Activated naive CD8-positive, alpha-beta T cell treated with anti-CD3 and anti-CD28 coated beads, Interleukin-2, amount 50 U/mL, for 24 hours (primary cell): ENCODE measurements around the gene KATNA1.
A peak's percentile ranks its signal among the peaks of the same experiment; 100 is the strongest.

ENCODE experiments used
- ATAC-seq: fragments of 150-1000 bp; cut with Tn5 transposase; one replicate; pipeline ENCODE4 v1.10.0; 2021
- DNase-seq: peaks from one replicate; pipeline ENCODE4 v3.0.0; 2021
- H3K27ac Mint-ChIP-seq: one replicate; pipeline ENCODE4 v1.8.0; 2021; ENCODE audit warnings: mild to moderate bottlenecking, mixed read lengths
- H3K27me3 Mint-ChIP-seq: one replicate; pipeline ENCODE4 v1.8.0; 2021; ENCODE audit warnings: mixed read lengths
- H3K36me3 Mint-ChIP-seq: one replicate; pipeline ENCODE4 v1.8.0; 2021; ENCODE audit warnings: low read depth, mixed read lengths
- H3K4me1 Mint-ChIP-seq: one replicate; pipeline ENCODE4 v1.8.0; 2021; ENCODE audit warnings: mixed read lengths
- H3K4me3 Mint-ChIP-seq: one replicate; pipeline ENCODE4 v1.8.0; 2021; ENCODE audit warnings: mild to moderate bottlenecking, moderate library complexity, mixed read lengths
- H3K9me3 Mint-ChIP-seq: one replicate; pipeline ENCODE4 v1.8.0; 2021; ENCODE audit warnings: mixed read lengths

The KATNA1 gene

DNA sequence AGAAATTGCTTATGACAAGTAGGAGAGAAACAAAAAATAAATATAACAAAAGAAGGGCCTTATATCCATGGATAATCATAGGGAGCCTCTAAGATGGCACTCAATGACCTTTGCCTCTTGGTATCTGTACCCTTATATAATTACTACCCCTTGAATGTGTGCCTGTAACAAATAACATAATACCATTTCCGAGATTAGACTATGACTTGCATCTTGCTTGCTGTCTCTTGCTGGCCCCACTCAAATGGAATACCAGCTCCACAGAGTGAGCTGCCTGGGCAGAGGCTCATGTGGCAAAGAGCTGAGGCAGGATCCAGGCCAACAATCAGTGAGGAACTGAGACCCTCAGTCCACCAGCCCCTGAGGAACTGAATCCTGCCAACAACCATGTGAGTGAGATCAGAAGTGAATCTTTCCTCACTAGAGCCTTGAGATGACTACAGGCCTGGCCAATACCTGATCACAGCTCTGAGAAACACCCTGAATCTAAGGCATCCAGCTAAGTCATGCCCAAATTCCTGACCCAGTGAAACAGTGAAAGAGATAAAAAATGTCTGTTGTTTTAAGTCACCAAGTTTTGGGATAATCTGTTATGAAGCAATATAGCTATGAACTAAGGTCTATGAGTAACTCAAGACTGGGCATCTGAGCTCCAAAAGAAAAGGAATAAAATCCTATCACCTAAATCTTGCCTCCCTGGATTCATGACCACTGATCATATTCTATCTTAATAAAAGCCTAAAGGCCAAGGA lies 5.5 kb downstream of the KATNA1 start:
- ATAC-seq, result no peak
- Mint-ChIP-seq H3K9me3 (no peaks in the 10 kb centered on the region), H3K27me3 (no peaks in the 10 kb centered on the region), H3K4me3 (no peak overlapping the region), H3K27ac (no peak overlapping the region), H3K4me1 (peaks cover 22% of the 10 kb centered on the region), H3K36me3 (peaks cover 10% of the 10 kb centered on the region)
- DNase-seq, result no peak

DNA sequence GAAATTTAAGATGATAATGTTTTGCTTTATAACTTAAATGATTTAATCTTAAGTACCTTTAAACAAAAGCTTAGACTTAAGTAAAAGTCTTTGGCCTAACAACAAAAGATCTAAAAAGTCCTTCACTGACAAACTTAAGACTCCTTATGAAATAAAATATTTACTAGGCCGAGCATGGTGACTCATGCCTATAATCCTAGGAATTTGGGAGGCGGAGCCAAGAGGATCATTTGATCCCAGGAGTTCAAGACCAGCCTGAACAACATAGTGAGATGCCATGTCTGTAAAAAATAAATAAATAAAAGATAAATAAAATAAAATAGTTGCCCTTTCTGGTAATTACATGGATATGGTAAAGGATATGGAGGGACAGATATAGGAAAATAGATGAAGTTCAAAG lies 12.4 kb downstream of the KATNA1 start:
- H3K36me3 Mint-ChIP-seq, result peaks cover 14% of the 10 kb centered on the region
- DNase-seq (no peak), ATAC-seq (no peak)
- H3K4me1 Mint-ChIP-seq, result no peaks in the 10 kb centered on the region
- no peak overlapping the region for H3K27ac Mint-ChIP-seq
- H3K4me3 Mint-ChIP-seq, result no peak overlapping the region
- H3K27me3 Mint-ChIP-seq, result no peaks in the 10 kb centered on the region
- no peaks in the 10 kb centered on the region for H3K9me3 Mint-ChIP-seq

DNA sequence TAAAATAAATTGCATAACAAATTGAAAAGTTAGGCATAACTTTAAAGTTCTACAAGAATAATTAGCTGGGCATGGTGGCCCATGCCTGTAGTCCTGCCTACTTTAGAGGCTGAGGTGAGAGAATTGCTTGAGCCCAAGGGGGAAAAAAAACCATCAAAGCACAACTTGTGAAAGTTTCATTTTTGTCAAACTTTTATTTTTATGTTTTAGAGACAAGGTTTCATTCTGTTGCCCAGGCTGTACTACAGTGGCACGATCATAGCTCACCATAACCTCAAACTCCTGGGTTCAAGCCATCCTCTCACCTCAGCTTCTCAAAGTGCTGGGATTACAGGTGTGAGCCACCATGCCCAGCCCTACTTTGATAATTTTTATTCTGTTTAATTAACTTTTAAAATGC lies 14.2 kb downstream of the KATNA1 start:
- DNase-seq (no peak), ATAC-seq (no peak)
- H3K4me3 Mint-ChIP-seq, result no peak overlapping the region
- H3K9me3 Mint-ChIP-seq, result no peaks in the 10 kb centered on the region
- H3K36me3 Mint-ChIP-seq, result peaks cover 20% of the 10 kb centered on the region
- H3K27me3 Mint-ChIP-seq, result no peaks in the 10 kb centered on the region
- no peak overlapping the region for H3K27ac Mint-ChIP-seq
- H3K4me1 Mint-ChIP-seq, result peaks cover 2% of the 10 kb centered on the region

DNA sequence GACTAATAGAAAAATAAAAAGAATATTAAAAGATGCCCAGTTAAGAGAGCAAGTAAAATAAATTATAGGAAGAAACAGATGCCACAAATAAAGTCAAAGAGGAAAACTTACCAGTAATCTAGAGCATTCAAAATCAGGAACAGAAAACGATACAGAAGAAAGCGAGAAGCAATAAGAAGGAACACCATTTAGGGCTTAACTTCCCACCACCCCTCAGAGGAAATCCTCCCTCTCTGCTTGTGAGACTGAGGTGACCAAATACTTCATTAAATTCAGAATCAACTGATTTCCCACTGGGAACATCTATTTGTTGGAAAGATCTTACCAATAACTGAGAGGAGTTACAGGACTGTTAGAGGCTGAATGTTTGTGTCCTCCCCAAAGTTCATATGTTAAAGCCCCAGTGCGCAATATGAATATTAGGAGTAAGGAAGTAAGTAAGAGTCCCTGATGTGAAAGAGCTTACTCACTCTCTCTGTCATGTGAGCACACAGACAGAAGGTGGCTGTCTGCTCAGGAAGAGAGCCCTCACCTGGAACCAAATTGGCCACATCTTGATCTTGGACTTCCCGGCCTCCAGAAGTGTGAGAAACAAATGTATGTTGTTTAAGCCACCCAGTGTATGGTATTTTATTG lies 19.5 kb downstream of the KATNA1 start:
- Mint-ChIP-seq H3K36me3 (peaks cover 27% of the 10 kb centered on the region), H3K9me3 (no peaks in the 10 kb centered on the region), H3K4me3 (no peak overlapping the region), H3K27me3 (no peaks in the 10 kb centered on the region), H3K4me1 (peaks cover 11% of the 10 kb centered on the region), H3K27ac (peak overlapping the region; percentile 39)
- DNase-seq, result no peak
- peak; percentile 49 for ATAC-seq

DNA sequence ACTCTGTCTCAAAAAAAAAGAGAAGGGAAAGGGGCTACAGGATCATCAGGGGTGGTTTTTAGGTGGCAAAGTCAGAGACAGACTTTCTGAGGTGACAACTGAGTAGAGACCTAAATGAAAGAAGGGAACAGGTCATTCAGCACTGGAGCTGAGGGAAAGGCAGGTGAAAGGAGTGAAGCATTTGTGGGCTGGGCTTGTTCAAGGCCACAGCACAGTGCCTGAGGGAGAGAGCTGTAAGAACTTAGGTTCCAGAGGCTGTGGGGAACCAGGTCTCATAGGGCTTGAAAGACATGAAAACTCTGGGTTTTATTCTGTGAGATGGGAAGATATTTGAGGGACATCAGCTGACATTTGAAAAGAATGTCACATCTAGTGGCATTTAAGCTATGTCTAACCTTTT lies 20.8 kb downstream of the KATNA1 start:
- ATAC-seq (no peak), DNase-seq (no peak)
- peak overlapping the region; percentile 29 for H3K27ac Mint-ChIP-seq
- H3K9me3 Mint-ChIP-seq, result no peaks in the 10 kb centered on the region
- H3K36me3 Mint-ChIP-seq, result peaks cover 30% of the 10 kb centered on the region
- no peaks in the 10 kb centered on the region for H3K27me3 Mint-ChIP-seq
- H3K4me3 Mint-ChIP-seq, result no peak overlapping the region
- H3K4me1 Mint-ChIP-seq, result peaks cover 11% of the 10 kb centered on the region

DNA sequence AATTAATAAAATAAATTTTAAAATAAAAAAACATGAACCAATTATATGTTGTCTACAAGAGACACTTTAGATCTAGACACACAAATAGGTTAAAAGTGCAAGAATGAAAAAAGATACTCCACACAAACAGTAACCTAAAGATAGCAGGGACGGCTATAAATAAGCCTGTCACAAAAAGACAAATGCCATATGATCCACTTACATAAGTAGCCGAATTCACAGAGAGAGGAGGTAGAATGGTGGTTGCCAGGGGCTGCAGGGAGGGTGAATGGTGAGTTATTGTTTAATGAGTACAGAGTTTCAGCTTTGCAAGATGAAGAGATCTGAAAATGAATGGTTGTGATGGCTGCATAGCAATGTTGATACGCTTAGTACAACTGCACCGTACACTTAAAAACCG lies 32.7 kb downstream of the KATNA1 start:
- Mint-ChIP-seq H3K27ac (no peak overlapping the region), H3K27me3 (no peaks in the 10 kb centered on the region), H3K9me3 (no peaks in the 10 kb centered on the region), H3K36me3 (peaks cover 48% of the 10 kb centered on the region), H3K4me1 (peaks cover 4% of the 10 kb centered on the region), H3K4me3 (no peak overlapping the region)
- ATAC-seq (no peak), DNase-seq (no peak)

DNA sequence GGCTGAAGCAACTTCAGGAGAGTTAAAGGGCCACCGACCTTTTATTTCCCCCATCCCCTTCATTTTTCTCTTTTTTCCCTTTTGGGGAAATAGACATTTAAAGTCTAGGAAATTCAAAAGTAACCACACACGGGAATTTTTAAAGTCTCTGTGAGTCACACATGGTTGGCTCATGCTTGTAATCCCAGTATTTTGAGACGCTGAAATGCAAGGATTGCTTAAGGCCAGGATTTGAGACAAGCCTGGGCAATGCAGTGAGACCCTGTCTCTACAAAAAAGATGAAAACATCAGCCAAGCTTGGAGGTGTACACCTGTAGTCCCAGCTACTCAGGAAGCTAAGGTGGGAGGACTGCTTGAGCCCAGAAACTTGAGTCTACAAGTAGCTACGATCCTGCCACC lies 34.2 kb downstream of the KATNA1 start:
- Mint-ChIP-seq H3K4me1 (peaks cover 6% of the 10 kb centered on the region), H3K9me3 (no peaks in the 10 kb centered on the region), H3K4me3 (no peak overlapping the region), H3K36me3 (peaks cover 39% of the 10 kb centered on the region), H3K27ac (no peak overlapping the region), H3K27me3 (no peaks in the 10 kb centered on the region)
- DNase-seq, result no peak
- ATAC-seq, result no peak

DNA sequence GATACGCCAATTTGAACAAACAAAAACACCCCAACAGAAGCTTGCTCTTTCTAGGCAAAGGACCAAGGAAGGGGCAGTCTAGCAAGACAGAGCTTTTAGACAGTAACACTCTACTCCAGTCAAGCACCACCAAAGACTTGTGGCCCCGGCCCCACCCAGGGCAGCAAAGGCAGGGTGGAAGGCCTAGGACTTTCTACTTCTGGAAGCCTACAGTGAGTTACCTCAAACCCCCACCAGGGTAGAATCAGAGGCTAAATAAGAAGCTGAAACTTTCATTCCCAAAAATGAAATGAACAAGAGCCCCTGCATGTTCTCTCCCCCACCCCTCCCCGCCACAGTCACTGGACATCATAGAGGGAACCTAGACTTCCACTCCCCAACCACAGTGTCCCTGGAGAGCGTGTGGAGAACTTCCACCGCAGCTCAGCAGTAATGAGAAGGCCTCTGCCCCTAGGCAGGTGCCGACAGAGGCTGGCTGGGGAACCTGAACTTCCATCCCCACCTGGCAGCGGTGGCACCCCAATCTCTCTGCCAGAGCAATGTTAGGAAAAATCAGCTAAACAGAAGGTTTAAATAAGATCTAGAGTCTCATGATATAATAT lies 40.0 kb downstream of the KATNA1 start:
- ATAC-seq (no peak), DNase-seq (no peak)
- Mint-ChIP-seq H3K27me3 (no peaks in the 10 kb centered on the region), H3K4me1 (peaks cover 7% of the 10 kb centered on the region), H3K27ac (no peak overlapping the region), H3K36me3 (peaks cover 19% of the 10 kb centered on the region), H3K9me3 (no peaks in the 10 kb centered on the region), H3K4me3 (no peak overlapping the region)

DNA sequence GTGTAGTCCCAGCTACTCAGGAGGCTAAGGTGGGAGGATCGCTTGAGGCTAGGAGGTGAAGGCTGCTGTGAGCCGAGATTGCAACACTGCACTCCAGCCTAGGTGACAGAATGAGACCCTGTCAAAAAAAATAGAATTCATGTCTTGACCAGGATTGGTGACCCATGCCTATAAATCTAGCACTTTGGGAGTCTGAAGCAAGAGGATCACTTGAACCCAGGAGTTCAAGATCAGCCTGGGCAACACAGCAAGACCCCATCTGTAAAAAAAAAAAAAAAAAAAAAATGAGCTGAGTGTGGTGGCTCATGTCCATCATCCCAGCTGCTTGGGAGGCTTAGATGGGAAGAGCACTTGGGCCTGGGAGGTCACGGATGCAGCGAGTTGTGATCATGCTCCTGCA lies 48.0 kb downstream of the KATNA1 start:
- peaks cover 32% of the 10 kb centered on the region for H3K36me3 Mint-ChIP-seq
- no peaks in the 10 kb centered on the region for H3K9me3 Mint-ChIP-seq
- no peaks in the 10 kb centered on the region for H3K27me3 Mint-ChIP-seq
- H3K27ac Mint-ChIP-seq, result no peak overlapping the region
- ATAC-seq (no peak), DNase-seq (no peak)
- no peak overlapping the region for H3K4me3 Mint-ChIP-seq
- H3K4me1 Mint-ChIP-seq, result no peaks in the 10 kb centered on the region

DNA sequence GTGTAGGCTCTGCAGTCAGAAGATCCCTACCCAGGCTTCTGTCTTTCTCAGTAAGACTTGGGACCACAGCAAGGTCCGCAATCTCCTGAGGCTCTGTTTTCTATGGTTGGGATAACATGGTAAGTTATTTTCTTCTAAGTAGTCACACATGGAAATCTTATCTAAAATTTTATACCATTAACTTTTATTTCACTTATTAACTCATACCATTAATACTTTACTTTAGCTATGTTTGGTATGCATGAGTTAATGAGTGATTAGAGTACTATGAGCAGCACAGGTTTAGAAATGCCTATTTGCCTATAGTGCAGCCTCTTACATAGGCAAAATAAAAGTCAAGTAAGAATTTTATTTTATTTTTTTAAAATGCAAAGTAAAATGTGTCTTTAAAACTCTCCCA lies 55.1 kb downstream of the KATNA1 start:
- no peak overlapping the region for H3K4me3 Mint-ChIP-seq
- H3K36me3 Mint-ChIP-seq, result peaks cover 32% of the 10 kb centered on the region
- H3K9me3 Mint-ChIP-seq, result no peaks in the 10 kb centered on the region
- DNase-seq (no peak), ATAC-seq (no peak)
- H3K4me1 Mint-ChIP-seq, result no peaks in the 10 kb centered on the region
- H3K27me3 Mint-ChIP-seq, result no peaks in the 10 kb centered on the region
- no peak overlapping the region for H3K27ac Mint-ChIP-seq

DNA sequence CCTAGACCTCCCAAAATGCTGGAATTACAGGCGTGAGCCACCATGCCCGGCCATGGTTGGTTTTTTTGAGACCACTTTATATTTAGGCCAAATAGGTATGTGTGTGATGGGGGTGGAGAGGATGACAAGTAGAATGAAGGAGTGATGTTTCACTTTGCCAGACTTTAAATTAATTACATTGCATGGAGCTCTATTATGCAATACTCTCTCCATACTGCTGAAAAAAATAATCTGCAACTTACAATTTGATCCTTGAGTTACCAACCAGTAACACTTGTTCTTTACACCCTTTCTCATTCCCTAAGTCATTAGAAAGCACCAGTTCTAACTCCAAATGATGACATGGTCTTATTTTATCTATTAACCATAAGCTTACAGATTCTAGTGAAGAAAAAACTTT lies 55.5 kb downstream of the KATNA1 start:
- H3K4me1 Mint-ChIP-seq, result no peaks in the 10 kb centered on the region
- no peak overlapping the region for H3K4me3 Mint-ChIP-seq
- H3K9me3 Mint-ChIP-seq, result no peaks in the 10 kb centered on the region
- H3K36me3 Mint-ChIP-seq, result peaks cover 31% of the 10 kb centered on the region
- H3K27ac Mint-ChIP-seq, result no peak overlapping the region
- DNase-seq, result no peak
- ATAC-seq, result no peak
- no peaks in the 10 kb centered on the region for H3K27me3 Mint-ChIP-seq

DNA sequence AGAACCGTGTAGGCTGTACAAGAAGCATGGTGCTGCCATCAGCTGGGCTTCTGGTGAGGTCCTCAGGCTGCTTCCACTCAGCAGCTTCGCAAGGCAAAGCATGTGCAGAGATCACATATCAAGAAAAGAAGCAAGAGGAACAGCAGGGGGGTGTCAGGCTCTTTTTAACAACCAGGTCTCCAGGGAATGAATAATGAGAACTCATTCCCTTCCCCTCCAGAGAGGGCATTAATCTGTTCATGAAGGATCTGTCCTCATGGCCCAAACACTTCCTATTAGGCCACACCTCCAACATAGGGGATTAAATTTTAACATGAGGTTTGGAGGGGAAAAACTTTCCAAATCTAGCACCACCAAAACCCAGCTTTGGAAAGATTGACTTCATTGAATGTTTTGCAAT lies 62.4 kb downstream of the KATNA1 start:
- Mint-ChIP-seq H3K4me3 (no peak overlapping the region), H3K4me1 (peaks cover 4% of the 10 kb centered on the region), H3K27ac (peak overlapping the region; percentile 57), H3K27me3 (no peaks in the 10 kb centered on the region), H3K36me3 (peaks cover 30% of the 10 kb centered on the region), H3K9me3 (no peaks in the 10 kb centered on the region)
- no peak for DNase-seq
- ATAC-seq, result no peak

DNA sequence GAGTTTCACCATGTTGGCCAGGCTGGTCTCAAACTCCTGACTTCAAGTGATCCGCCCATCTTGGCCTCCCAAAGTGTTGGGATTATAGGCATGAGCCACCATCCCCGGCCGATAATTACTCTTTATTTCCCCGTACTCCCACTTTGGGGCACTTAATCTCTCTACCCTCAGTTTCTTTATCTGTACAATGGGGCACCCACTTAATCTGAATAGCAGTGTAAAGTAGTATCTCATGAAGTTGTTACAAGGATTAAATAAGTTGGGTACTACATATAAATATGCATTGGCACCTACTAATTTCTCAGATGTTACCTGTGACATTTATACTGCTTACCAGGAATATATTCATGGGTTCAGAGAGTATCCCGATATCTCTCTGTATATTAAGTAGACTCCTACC lies 67.2 kb downstream of the KATNA1 start:
- H3K4me1 Mint-ChIP-seq, result peaks cover 4% of the 10 kb centered on the region
- DNase-seq (no peak), ATAC-seq (no peak)
- no peaks in the 10 kb centered on the region for H3K27me3 Mint-ChIP-seq
- H3K4me3 Mint-ChIP-seq, result no peak overlapping the region
- H3K36me3 Mint-ChIP-seq, result peaks cover 20% of the 10 kb centered on the region
- no peaks in the 10 kb centered on the region for H3K9me3 Mint-ChIP-seq
- no peak overlapping the region for H3K27ac Mint-ChIP-seq

DNA sequence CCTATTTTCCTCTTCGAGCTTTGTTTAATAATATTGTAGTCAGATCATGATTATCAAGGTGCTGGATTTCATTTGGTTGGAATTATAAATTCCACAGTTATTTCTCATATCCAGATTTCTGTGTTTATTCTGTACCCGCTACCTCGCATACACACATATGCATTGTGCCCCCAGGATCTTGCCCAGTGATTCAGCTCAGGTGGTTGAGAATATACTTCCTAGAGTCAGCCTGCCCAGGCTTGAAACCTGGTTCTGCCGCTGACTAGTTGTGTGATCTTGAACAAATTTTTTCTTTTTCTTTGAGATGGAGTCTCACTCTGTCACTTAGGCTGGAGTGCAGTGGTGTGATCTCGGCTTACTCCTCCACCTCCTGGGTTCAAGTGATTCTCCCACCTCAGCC lies 67.6 kb downstream of the KATNA1 start:
- Mint-ChIP-seq H3K27me3 (no peaks in the 10 kb centered on the region), H3K36me3 (peaks cover 17% of the 10 kb centered on the region), H3K4me1 (peaks cover under 1% of the 10 kb centered on the region), H3K27ac (no peak overlapping the region), H3K4me3 (no peak overlapping the region), H3K9me3 (no peaks in the 10 kb centered on the region)
- no peak for ATAC-seq
- no peak for DNase-seq

DNA sequence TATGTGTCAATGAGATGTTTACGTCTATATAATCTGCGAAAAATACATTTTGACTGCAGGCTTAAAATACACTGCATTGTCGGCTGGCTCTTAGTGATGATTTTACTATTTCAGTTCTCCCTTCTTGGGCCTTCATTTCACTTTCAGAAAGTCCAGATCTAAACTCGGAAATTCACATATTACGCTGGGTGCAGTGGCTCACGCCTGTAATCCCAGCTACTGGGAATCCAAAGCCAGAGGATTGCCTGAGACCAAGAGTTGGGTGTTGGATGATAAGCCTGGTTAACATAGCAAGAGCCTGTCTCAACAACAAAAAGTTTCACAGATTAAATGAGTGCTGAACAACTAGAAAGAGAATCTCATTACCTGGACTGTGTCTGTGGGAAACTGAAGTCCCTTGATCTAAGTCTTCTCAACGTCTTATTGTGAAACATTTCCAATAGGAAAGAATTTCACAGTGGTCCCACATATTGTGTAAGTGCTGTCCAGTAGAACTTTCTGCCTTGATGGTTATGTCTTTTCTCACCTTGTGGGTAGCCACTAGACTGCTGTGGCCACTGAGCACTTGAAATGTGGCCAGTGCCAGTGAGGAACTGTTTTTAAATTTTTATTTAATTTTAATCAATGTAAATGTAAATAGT lies 80.4 kb downstream of the KATNA1 start:
- DNase-seq, result no peak
- peak overlapping the region; percentile 84 for H3K4me3 Mint-ChIP-seq

More for the DNA sequence above, 80.4 kb downstream of the KATNA1 start:
- ATAC-seq, result no peak
- H3K27ac Mint-ChIP-seq, result no peak overlapping the region
- H3K4me1 Mint-ChIP-seq, result peaks cover 35% of the 10 kb centered on the region
- no peaks in the 10 kb centered on the region for H3K9me3 Mint-ChIP-seq
- peaks cover 1% of the 10 kb centered on the region for H3K27me3 Mint-ChIP-seq
- no peaks in the 10 kb centered on the region for H3K36me3 Mint-ChIP-seq
